HG03432 (cell line): Measurements from ENCODE around the gene ACSM6.
A peak's percentile ranks its signal among the peaks of the same experiment; 100 is the strongest.

Experiments
- ATAC-seq: cut with Tn5 transposase; IDR thresholded peaks from one replicate; pipeline ENCODE4 v1.9.1; 2021; ENCODE audit warnings: mild to moderate bottlenecking, moderate library complexity; ENCODE audit not compliant: unreplicated experiment

Gene ACSM6

DNA sequence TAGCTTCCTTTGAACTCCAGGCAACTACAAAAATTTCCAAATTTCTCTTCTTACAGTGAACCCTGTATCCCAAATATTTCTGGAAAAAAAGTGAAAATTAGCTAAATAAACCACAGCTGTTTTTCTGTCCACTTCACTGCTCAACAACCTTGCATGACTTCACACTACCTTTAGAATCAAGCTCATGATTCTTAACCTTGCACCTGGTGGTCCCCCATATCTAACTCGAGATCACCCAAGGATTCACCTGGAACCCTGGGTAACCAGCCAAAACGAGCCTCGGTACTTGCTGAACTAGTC is 49.2 kb downstream of the ACSM6 start:
- ATAC-seq, result no peak

GRCh38 chr10:95244152-95244551 is 50.1 kb downstream of the ACSM6 start:
- no peak for ATAC-seq

GRCh38 chr10:95245425-95246055 is 51.5 kb downstream of the ACSM6 start:
- peak; percentile 91 for ATAC-seq

- peak; percentile 32 for ATAC-seq
Measured at GRCh38 chr10:95246582-95247051, 52.6 kb downstream of the ACSM6 start.

DNA sequence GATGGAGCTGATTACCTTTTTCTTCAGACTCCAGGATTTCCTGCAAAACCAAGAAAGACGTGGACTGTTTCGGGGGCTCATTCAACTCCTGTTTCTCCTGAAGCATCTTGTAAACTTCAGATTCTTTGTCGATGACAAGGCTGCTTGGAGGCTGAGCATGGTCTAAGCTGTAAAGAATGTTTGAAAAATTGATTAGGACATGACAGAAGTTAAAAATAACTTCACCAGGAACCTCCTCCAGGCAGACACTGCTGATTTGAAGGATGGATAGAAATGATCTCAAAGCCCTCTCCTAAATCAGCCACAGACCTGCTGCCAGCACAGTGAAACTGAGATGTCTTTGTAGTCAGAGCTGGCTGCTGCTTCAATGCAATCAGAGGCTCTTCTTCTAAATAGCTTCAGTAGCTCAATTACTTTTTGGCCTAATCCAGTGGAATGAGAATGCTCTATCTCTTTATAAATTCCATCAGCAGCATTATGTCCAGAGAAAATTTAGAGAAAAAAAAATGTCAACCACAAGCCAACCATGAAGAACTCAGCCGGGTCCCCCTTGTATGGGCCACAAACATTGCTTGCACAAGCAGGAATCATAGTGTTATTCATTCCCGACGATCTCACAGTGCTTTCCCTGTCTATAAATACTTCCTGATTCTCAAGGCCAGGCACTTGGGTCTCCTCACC is 53.3 kb downstream of the ACSM6 start:
- no peak for ATAC-seq

GRCh38 chr10:95247881-95248583 is 54.0 kb downstream of the ACSM6 start:
- no peak for ATAC-seq

GRCh38 chr10:95248989-95249388 is 55.0 kb downstream of the ACSM6 start:
- ATAC-seq, result no peak

GRCh38 chr10:95249467-95249866 is 55.4 kb downstream of the ACSM6 start:
- ATAC-seq, result no peak

- no peak for ATAC-seq
Measured at GRCh38 chr10:95250856-95251255, 56.8 kb downstream of the ACSM6 start.

DNA sequence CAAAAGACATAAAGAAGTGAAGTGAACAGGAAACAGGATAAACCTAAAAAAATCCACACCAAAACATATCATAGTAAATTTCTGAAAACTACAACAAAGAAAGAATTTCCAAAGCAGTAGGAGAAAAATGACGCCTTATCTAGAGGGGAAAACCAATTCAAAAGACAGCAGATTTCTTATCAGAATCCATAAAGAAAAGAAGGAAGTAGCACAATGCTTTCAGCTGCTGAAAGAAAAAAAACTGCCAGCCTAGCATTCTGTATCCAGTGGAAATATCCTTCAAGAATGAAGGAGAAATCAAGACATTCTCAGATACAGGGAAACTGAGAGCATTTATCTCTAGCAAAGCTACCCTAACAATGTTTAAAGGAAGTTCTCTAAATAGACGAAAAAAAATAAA is 59.0 kb downstream of the ACSM6 start:
- ATAC-seq, result no peak

- no peak for ATAC-seq
Measured at GRCh38 chr10:95253686-95254085, 59.6 kb downstream of the ACSM6 start.

- peak; percentile 54 for ATAC-seq
Measured at GRCh38 chr10:95254629-95255028, 60.6 kb downstream of the ACSM6 start.

- no peak for ATAC-seq
Measured at GRCh38 chr10:95256268-95256667, 62.2 kb downstream of the ACSM6 start.

- no peak for ATAC-seq
Measured at GRCh38 chr10:95257849-95258248, 63.8 kb downstream of the ACSM6 start.

GRCh38 chr10:95260397-95260881 is 66.4 kb downstream of the ACSM6 start:
- ATAC-seq, result peak; percentile 82

DNA sequence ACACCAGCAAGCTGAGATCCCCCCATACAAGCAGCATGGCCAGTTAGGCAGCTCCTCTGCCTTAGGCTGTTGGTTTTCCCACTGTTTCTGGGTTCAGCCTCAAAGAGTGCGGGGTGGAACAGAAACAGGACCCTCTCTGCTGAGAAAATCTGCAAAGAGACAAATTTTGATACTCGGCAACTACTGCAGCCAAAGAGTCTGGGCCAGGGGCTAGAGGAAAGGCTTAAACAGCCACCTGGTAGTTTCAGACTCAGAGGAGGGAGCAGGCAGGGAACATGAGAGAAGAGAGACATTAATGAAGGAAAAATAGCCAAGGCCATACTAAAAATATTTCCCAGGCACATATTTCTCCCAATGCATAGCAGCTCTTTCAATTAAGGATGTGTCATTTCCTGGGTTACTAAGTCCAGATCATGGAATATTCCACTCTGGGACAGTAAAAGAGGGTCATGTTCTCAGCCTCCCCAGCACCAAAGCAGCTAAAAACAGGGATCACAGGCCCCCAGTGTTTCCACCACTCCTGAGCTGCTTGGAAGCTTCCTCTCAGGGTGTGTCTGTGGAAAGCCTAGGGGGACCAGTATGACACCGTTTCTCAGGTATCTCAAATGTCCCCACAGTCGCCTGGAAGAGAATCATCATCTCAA is 67.0 kb downstream of the ACSM6 start:
- ATAC-seq, result no peak

DNA sequence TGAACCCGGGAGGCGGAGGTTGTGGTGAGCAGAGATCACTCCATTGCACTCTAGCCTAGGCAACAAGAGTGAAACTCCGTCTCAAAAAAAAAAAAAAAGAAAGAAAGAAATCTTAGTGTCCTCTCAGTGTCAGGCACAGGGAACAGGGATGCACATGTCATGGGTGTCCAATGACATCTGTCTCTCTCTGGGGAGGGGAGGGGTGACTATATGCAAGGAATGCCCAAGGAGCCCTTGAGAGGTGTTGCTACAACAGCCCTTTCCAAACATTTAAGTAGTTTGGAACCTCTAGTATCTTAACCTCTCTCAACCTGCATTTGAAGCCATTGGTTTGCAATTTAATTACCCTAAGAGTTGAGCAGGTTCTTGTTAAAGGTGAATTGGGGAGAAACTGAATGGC is 67.9 kb downstream of the ACSM6 start:
- ATAC-seq, result no peak

GRCh38 chr10:95262763-95263518 is 68.9 kb downstream of the ACSM6 start:
- no peak for ATAC-seq

GRCh38 chr10:95263864-95264226 is 69.8 kb downstream of the ACSM6 start:
- no peak for ATAC-seq

DNA sequence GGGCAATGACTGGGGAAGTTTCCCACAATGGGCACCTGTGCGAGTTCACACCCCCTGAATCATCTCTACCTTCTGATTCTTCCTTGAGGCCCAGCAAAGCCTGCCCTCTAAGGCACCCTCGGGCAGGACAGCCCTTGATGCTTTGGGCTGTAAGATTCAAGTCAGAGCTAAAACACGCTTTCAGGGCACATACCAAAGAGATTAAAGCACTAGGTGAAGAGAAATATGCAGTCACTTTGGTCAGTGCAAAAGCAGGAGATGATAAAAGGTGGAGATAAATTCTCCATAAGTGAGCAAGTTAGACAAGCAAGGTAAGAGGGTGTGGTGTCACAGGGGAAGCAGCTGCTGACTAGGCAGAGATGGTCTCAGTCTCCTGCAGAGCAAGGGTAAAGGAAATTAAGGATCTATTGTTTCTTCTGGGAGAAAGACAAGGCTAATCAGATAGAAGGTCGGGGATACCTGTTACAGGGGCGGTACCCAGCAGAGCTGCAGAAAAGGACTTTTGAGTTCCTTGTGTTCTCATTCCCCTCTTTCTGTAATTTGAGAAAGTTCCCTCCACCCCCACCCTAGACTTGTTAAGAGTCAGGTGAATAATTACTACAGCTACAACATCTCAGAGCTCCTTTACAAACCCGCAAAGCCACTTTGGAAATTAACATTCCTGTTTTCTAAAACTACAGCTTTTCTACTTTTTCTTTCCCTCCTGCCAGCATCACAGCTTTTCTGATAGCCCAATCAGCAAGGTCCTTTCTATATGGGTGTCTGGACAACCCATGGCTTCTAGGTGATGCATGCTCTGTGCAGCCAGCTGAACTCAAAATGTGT is 70.4 kb downstream of the ACSM6 start:
- ATAC-seq, result no peak
